Stimulated activated CD4-positive, alpha-beta T cell treated with anti-CD3 and anti-CD28 coated beads, Interleukin-2, amount 100 ng/mL, for 24 hours (primary cell): ENCODE measurements around the gene MKNK1.

Experiments
- DNase-seq, 2 donors: peaks; one replicate each; pipeline ENCODE4 v3.0.0-alpha.2; 2020

Gene MKNK1

DNA sequence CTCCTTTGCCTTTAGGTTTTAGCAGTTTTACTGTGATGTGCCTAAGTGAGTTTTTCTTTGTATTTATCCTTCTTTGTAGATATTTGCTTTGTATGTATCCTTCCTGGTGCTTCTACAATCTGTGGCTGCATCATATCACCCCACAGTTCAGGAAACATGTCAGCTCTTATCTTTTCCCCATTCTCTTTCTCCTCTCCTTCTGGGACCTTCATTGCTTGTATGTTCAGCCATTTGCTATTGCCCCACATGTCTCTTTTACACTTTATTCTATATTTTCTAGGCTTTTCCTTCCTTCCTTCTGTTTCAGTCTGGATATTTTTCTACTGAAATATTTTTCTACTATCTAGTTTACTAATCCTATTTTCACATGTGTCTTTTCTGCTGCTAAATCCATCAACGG lies 67.5 kb downstream of the MKNK1 start:
- no peak for DNase-seq

DNA sequence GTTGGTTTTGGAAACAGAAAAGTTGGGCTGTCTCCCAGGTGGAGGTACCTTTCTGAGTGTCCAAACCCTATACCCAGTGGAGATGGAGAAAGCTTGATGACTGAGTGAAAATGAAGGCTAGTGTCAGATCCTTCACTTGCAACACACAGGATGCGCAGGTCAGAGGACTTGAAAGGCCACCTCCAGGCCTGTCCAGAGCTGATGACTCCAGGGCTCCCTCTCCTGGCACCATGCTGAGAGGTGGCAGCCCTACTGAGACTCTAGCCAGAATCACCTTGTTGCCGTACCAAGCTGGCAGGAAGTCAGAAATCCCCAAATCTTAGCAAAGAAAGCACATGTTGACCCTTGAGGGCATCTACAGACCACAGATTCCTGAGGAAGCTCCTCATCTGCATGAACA lies 69.0 kb downstream of the MKNK1 start:
- DNase-seq = peak; percentile 25 to 31

DNA sequence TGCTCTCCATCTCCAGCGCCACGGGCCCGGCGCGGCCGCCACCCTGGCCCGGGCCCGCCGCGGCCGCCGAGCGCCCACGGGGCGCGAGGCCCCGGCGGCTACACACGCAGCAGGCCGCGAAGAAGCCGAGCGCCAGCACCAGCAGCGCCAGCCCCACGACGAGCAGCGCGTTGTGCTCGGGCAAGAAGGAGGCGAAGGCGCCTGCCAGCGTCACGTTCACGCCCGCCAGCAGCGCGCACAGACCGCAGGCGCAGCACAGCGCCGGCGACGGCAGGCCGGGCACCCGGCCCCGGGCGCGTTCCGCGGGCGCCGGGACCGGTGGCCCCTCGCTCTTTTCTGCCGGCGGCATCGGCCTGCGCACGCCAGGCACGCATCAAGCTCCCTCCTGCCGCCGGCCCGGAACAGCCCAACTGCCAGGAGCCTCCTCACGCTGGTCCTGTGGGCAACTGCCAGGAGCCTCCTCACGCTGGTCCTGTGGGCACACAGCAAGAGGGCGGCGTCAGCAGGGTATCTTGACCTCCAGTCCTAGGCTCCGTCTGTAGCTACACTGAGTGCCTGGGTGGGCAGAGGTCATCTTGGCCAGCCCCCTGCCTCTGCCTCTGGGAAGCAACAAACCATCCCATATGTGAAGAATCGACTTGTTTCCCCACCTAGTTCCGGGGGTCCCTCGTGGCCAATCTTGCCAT lies 70.7 kb downstream of the MKNK1 start:
- peak; percentile 47 to 56 for DNase-seq

DNA sequence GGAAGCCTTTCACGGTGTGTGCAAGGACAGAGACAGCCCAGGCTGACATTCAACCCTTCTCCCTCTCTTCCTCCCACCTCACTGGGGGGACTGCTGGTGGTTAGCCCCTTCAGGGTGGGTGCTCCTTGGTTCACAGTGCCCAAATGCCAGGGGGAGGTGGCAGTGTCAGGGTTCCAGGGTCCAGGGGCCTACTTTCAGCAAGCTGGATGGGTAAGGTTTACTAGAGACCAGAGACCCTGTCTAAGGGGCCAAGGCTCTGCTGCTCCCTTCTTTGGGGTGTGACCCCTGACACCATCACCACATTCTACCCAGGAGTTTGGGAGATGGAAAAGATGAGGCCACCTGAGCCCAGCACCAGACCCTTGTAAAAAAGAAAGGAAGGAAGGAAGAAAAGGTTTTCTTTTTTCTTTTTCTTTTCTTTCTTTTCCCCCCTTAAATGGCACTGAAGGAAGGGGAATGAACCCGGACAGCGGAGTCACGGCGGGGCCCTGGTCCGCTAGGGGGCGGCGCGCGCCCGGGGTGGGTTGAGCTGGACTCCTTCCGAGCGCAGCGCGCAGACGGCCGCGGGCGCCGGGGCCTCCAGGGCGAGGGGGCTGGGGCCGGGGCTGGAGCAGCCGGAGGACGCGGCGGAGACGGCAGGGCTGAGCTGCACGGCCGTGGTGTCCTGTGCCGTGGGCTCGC lies 71.4 kb downstream of the MKNK1 start:
- peak; percentile 80 to 82 for DNase-seq

DNA sequence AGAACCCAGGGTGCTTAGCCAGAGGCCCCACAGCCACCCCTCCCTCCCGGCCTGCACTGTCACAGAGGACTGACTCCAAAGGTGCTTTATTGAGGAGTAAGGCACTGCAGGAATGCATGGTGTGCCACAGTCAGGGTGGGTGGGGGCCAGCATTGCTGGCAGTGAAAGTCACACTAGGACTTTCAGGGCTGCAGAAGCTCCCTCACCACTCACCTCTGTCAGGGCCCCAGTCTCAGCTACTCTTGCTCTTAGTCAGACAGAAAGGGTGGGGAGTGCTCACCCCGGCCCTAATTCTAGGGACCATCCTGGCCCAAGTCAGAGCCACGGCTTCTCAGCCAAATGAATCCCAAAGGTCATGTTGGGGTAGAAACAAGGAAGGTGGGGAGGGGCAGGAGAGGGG lies 72.0 kb downstream of the MKNK1 start:
- no peak for DNase-seq

DNA sequence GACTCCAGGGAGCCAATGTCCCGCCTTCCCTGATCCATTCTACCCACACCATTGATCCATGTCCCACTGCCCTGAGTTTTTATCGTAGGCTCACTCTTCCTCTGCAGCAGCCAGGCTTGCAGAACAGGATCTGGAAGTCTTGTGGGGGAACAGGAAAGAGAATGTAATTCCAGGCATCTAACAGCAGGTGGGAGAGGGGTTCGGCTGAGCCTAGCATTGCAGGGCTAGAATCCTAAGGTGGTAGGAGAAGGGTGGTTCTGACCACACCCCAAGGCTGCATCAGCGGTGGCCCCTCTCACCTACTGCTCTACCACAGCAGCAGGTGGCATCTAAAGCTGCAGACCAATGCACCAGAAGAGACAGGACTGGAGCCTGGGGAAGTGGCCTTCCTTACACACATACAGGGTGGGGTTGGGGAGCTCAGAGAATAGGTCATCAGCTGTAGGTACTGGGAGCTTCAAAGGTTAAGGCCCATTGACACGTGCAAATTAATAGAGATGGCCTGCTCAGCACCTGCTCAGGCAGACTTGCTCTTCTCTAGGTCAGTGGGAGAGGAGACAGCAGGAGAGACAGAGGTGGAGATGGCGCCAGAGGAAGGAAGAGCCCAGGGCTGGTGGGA lies 73.2 kb downstream of the MKNK1 start:
- no peak for DNase-seq

DNA sequence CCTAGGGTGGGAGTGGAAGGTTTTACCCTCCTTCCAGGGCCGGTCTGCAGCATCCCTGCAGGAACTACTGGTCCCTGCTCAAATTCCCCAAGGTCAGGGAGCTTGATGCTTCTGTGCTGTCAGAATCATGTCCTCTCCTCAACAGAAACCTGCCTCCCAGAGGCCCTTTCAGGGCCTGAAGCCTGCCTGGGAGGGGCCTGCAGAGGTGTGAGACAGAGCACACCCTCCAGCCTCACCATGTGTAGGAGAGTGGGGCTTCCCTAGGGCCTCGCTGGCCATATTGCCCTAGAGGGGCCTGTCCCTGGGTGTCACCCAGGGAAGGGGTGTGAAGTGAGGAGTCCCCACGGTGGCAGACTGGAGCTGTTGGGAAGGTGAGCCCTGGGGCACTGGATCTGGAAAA lies 73.8 kb downstream of the MKNK1 start:
- DNase-seq = no peak

DNA sequence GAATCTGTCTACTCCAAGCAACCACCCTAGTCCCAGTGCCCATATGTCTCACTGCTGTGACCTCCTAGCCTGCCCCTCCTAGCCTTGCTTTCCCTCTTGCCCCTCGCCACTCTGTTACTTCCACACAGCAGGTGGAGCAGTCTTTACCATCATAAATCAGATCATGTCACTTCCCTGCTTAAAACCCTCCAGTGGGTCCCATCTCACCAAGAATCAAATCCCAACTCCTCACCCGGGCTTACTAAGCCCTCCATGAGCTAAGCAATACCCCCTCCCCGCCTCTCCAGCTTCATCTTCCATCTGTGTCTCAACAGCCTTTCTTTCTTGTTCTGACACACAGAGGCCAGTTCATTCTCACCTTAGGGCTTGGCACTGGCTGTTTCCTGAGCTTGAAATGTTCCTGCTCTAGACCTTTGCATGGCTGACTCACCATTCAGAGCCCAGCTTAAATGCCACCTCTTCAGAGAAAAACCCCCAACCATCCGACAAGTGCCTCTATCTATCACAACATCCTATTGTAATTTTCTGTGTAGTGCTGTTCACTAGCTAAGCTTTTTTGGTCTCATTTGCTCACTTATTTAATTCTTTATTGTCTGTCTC lies 74.9 kb downstream of the MKNK1 start:
- DNase-seq = no peak

DNA sequence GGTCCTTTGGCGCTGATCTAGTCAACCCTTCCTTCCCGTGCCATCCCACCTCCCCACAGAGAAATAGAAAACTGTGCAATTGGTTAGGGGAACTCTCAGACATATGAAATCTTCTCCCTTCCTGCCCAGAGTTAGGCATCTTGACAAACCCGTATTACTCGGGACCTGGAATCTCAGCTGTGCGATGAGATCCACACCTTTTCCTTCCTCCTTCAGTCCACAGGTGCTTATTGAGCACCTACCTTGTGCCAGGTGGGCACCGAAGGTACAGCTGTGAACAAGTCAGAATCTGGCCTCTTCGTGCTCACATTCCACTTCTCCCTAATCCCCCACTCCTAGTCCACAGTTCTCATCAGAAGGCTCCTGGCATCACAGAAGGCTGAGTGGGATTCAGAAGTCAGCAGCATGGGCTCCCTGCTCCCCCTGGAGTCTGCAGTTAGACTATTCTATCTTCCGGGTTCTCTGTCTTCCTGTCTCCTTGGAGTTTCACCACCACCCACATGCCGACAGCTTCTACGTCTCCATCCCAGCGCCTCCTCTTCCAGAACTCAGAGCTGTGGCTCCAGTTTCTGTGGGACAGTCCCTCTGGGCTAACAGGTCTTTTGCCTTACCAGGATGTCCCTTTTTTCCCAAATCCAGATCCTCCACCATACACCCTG lies 75.6 kb downstream of the MKNK1 start:
- DNase-seq = no peak

DNA sequence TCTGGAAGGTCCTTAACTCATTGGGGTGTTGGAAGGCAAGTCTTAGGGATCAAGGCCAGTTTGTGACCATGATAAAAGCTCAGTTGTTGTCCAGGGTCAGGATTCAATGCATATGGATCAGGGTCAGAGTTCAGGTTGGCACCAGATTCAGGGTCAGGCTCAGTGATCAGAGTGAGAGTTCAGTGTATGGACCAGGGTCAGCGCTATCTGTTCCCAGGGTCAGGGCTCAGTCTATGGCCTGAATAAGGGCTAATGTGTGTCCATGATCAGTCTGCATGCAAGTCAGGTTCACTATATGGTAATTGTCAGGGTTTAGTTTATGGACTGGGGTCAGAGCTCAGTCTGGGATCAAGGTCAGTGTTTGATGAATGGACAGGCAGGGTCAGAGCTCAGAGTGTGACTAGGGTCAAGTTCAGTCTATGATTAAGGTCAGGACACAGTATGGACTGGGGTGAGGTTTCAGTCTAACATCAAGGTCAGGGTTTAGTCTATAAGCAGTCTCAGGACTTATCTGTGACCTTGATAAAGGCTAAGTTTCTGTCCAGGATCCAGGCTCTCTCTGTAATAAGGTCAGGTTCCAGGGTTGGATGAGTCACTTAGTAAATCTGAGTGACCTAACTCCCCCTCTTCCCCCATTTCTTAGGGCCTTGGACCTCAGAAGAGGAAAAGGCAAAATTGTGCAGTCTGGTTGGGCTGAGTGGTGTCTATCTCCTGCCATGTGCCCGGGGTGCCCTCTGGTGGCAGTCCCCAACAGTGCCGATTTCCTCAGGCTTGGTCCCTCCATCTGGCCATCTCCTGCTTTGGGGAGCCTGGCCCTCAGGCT lies 76.4 kb downstream of the MKNK1 start:
- DNase-seq = peak; percentile 82 to 85

DNA sequence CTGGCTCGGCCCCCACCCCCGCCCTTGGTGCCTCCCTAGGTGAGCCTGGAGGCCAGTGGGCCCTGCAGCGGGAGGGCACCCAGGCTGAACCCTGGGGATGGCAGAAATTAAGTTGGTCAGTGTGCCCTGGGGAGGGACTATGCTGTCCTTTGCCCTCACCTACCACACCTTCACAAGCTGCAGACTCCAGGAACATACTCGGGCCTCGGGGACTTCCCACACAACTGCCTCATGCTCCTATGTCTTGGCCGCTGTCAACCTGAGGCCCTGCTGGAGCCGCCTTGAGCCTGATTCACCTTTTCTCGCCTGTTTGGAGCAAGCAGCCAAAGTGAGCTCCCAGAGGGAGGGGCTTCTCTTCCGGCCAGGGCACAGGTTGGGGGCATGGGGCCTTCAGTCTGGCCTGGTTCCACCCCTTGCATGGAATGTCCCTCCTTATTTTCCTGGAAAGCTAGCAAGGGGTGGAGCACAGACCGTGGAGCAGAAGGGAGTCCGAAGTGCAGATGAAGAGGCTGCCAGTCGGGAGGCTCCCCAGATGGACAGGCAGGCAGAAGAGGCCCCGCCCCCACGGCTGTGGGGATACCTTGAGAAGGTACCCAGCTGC lies 77.3 kb downstream of the MKNK1 start:
- no peak for DNase-seq

DNA sequence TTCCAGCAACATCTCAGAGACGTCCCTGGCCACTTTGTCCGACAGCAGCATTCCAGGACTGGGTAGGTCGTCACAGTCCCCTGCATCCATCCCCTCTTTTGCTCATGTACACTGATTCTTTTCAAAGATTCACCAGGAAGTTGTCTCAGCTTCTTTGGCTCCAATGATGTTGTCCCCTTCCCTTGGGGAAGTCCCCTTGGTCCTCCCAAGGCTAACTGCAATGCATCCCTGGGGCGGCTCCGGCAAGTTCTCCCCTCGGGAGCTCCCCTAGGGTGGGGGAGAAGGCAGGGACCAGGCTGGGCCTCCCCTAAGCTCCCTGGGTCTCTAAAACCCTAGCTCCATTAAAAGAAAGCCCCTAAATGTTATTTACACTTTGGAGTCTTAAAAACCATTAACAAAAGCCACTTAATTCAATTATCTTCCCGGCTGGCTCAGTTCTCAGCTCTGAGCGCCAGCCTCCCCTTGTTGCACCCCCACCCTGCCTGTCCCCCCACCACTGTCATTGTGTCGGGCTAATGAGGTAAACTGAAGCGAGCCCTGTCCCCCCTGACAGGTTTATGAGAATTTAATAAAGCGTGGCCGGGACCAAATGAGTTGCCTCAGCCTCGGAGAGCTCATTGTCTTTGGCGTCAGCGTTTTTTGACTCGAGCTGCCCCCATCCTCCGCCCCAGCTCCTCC lies 77.9 kb downstream of the MKNK1 start:
- DNase-seq = no peak

DNA sequence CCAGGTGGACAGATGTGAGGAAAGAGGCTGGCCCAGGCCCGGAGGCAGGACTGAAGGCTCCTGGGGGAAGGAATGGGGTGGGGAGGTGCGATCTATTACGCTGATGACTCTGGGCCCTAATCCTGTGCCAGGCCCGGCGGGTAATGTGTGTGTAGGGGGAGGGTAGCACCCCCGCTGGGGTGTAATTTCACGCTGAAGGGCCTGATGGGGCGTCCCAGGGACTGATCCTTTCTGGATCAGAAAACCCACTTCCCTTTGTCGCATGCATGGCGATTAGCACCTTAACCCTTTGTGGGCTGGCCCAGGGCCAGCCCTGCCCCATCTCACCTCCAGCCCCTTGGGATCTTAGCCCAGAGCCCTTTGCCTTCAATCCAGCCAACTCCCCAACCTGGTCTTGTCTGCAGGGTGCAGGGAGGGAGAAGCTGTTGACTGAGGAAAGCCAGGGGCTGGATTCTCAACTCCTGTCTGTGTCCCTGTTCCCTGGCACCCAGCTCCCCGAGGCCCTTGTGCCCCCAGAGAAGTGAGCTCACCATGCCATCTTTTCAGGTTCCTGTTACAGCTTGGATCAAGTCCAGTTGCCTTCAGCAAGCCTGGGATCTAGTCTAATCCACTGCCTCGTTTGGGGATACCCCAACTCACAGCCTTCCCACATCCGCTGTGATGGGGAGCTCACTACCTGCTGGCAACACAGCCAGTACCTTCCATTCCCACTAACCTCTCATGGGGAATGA lies 78.7 kb downstream of the MKNK1 start:
- no peak for DNase-seq

DNA sequence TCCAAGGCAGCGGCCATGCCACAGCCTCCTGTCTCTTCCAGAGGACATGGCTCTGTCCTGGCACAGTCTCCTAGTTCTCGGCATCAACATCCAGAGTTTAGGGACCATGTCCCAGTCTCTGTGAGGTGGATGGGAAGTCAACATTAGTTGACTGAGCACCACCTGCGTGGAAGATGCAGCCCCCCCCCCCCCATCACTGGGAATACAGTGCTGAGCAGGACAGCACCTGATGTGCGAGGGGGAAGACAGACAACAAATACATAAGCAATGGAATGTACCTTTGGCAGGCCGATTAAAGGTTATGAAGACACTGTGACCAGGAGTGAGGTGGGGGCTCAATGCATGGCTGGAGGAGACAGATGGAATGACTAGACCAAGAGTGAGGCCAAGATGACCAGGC lies 79.2 kb downstream of the MKNK1 start:
- no peak for DNase-seq

DNA sequence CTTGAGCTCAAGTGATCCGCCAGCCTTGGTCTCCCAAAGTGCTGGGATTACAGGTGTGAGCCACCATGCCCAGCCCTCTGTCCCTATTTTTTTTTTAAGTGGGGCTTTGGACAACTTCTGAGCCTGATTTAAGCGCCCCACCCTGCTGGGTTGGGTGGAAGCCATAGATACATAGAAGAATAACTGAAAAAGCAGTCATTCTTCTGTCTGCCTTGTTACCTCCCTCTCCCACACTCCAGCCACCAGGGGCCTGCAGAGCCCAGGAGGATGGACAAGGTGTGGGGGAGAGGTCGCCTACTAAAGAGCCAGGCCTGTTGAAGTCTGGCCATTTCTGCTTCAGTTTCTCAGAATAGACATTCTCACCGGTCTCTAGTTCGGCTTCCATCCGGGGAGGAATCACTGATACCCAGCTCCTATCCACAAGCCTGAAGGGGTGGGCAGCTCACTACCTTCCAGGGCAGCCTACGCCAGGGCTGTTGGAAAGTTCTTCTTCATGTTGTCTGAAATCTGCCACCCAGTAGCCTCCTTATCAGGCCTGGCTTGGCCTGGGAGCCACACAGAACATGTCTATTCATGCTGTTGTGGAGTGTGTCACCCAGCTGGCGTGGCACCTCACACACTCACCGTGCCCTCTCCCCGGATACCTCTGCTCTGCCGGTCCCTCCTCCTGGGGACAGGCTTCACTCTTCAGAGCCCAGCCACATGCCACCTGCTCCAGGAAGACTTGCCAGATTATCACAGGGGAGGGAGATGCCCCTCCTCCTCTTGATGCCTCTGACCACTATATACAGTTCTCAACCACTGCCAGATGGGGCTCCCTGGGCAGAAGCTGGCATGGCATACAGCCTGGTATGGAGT lies 80.3 kb downstream of the MKNK1 start:
- DNase-seq = no peak

DNA sequence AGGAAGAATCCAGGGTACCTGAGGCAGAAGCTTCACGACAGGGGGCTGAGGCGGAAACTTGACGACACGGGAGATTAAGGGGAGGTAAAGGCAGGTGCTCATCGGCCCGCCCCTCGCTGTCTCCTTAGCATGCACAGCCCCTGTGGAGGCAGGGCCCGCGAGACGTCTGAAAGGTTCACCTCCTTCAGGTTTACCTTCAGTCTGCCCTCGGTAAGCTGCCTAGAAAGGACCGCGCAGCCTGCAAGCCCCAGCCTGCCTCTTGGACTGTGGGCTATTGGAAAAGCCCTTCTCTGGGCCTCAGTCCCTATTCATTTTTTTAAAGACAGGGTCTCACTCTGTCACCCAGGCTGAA lies 81.1 kb downstream of the MKNK1 start:
- no peak for DNase-seq

DNA sequence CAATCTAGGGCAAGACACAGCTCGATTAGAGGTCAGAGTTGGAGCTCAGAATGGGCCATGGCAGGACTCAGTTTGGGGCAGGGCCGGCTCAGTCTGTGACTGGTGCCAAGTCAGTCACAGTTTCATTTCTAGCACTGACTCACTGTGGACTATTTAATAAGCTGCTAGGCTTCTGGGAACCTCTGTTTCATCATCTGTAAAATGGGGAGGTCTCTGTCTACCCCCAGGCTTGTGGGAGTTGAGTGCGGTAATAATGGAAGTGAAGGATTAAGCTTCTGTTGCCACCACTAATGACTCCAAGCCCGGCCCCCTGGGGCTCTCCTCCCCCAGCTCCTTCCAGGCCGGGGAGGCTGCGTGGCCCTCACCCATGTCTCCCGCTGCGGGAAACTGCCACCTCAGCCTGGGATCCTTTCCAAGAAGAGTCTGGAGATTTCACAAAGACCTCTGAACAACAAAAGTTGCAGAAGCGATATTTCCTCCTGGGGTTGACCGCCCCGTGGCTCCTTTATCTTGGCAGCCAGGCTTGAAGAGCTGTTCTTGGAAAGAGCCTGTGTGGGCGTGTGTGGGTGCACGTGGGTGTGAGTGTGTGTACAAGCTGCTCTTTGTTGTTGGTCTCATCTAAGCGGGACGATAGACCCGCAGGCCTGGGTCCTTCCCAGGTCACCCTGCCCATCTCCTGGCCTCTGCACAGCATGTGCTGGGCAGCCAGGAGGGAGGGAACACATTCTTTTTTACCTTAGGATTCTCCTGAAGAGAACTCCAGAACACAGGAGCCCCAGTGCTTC lies 81.7 kb downstream of the MKNK1 start:
- DNase-seq = peak; percentile 32 to 42

DNA sequence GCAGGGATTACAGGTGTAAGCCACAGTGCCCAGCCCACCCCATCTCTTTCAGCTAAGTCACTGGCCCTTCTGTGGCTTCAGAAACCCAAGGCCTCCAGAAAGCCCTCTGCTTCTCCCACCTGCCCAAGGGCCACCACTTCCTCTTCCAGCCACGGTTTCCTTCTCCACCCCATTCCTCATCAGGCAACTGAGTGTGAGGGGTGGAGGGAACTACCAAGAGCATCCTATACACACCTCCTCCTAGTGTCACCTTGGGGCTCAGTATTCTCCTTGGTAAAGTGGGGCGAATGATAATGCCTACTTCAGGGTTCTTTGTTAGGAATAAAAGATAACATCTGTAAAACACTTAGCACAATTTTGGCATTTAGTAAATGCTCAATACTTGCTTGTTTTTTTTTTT lies 82.7 kb downstream of the MKNK1 start:
- no peak for DNase-seq
